HG02973 (cell line): ENCODE measurements around the gene FTO.

ENCODE experiments used
- ATAC-seq: cut with Tn5 transposase; IDR thresholded peaks from one replicate; pipeline ENCODE4 v1.9.1; 2021; ENCODE audit warnings: moderate library complexity; ENCODE audit not compliant: unreplicated experiment

Gene FTO

DNA sequence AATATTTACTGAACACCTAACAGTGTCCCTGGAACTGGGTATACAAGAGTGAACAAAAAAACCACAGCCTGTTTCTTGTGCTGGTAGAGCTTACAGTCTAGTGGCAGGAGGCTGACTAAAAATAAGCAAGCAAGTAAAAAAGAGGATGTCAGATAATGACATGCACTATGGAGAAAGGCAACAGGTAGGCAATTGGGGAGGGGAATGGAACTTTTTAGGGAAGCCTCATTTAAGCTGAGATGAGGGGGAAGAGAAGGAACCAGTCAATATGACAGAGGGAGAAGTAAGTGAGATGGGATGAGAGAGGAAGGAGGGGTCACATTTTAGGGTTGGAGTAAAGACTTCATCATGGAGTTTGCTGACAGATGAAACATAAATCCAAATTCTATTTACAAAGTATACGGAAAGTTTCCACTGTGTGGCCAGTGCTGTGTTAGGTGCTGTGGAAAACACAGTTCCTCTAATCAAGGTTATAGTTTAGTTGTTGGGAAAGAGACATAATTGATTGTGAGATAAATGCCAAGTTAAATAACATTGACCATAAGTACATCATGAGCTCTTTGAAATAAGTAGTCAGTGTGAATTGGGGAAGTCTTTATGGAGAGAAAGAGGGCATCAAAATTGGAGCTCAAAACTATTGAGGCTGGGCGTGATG lies 251.4 kb downstream of the FTO start:
- ATAC-seq: no peak

DNA sequence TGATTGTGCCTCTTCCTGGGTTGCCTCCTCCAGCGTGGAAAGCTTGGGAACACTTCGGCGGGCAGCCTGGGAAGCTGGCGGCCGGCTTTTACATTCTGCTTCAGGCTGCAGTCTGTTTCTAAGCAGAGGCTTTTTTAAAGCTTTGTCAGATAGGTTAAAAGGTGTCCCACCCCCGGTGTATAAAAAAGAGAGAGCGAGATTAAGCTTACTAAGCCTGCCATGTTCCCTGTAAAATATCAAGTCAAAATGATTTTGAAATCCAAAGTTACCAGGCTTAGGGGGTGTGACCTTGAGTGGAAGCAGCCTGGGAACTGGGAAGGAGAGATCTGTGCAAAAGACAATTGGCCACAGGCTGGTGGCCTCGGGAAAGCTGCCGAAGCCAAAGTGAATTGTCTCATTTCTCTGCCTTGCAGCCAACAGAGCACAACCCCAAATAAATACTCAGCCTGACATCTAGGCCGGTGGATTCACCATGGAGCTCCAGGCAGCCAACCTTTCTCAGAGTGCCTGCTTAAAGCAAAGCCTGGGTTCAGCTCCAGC lies 254.5 kb downstream of the FTO start:
- ATAC-seq: no peak

DNA sequence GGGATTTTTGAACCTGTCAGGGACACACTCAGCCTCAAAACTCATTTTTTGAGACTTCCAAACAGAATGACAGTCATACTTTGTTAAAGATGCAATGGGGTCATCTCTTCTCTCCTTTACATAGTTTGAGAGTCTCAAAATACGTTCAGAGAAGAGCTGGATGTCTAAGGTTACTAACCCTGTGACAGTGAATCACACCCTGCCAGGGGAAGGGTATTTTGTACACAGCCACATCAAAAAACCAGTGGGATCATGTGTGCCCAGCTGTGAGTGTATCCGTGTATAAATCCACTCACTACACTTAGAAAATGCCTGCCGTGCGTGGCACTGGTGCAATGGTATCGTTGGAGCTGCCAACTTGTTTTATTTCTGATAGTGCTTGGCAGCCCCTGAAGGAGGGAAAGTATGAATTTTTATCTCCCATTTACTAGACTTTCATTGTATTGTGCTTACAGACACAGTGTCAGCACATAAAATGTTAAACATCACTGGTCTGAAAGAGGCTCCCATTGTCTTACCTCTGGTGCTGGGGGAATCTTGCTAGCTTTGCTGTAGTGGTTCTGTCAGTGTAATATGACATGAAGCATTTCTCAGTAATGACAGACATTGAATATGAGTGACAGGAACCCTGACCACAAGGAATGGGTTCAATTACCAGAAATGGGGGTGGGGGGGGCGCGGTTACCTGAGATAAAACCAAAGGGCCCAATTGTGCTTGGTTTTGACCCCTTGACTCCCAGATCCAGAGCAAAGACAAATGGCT lies 256.3 kb downstream of the FTO start:
- no peak for ATAC-seq

DNA sequence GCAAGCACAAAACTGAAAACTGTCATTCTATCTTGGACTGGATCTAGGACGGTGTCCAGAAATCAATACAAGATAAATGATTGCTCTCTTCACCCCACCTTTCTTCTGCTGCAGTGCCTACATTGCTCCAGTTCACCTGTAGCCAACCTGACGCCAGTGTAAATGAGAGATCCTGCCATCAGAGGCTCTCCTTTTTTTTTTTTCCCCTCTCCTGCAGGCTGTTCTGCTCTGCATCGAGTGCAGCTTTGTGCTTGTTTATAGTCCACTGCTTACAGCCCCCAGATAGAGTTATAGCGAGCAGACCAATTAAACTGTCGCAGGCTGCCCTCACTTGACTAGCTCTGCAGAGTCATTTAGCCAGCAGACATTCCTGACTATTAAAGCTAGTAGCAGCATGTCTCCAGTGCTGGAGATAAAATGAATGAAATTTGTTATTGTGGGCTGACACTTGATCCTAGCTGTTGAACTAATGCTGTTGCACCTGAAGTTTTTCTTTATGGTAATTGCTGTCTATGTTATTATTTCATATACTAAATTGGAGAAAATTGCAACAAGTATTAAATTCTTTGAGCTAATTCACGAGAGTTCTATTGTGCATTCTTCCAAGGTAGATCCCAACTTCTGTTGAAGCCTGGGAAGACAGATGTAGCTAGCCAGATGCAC lies 257.1 kb downstream of the FTO start:
- ATAC-seq: no peak

DNA sequence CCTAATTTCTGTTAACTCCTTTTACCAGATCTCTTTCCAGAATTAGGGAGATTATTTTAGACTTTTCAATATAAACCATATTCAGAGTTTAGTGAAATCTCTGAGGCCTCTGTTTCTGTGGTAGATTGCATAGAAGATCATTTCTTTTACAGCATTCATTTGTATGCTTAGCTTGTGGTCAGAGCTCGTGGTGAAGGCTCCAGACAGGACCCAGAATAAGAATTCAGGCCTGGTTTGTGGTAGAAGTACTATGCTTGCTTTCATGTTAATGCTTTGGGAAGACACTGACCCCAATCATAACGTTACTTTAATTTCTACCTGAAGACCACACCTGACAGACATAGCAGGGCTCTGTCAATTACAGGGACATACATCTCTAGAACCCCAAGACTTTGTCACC lies 258.1 kb downstream of the FTO start:
- no peak for ATAC-seq

DNA sequence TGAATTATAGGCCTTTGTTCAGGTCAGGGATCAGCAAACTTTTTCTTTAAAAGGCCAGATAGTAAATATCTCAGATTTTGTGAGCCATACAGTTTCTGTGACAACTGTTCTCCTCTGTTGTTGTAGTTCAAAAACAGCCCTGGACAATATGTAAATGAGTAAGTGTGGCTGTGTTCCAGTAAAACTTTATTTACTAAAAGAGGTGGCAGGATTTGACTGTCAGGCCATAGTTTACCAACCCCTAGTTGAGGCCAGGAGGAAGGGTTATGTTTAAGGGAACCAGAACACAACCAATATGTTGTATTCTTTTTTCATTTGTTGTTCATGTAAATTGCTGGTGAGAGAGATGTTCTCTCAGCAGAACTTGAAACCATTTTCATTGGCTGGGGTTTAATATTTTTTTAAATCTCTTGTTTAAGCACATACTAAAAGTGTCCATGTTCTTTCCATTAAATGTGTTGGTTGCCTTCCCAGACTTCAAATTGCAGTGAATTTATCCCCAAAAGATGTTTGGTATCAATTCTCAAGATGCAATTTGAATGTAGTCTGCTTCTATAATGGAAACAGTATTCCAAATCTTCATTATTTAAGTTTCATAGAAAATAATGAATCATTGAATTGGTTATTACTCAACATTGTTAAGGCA lies 260.3 kb downstream of the FTO start:
- no peak for ATAC-seq

DNA sequence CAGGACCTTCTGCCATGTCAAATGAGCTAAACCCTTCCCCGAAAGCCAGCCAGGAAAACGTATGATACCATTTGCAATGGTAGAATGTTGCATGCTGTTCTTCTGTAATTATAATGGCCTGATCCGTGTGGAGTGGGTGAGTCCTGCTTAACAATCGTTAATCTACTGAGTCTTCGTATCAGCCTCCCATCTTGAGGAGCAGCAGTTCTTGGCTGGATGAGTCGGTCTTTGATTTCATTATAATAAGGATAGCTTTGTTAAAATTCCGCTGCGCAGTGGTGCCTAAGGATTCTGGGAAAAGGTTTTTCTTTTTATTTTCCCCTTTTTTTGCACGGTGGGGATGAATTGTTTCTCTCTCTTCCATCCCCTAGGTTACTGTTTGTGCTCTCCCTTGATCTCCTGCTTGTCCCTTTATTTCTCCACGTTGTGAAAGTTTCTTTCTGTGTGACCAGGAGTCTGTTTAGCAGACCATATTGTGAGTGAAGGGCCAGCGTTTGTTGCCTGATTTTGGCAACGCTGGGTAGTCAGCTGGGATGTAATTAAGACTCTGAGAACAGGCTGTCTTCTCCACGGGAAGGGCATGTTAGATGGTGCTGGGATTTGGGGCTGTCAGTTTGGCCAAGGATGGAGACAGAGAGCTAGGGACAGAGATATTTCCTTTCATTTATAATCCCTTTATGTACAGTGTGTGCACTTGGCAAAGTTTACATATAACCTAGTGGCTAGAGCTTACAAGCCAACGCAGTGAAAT lies 263.0 kb downstream of the FTO start:
- no peak for ATAC-seq

DNA sequence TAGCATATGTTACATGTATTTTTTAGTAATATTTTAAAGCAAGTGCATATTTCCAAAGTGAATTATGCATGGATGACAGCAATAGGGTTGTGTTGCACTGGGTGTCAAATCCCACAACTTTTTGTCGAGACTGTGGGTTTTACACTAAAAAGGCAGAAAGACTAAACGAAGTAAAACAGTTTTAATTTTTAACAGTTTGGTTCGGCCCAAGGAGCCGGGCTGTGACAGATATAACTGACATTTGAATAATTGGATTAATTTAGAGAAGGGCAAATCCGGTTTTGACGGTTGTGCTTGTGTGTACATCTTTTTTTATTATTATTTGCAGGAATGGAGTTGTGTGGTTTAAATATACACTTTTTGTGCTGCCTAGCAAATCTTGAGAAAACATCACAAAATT lies 263.6 kb downstream of the FTO start:
- no peak for ATAC-seq

DNA sequence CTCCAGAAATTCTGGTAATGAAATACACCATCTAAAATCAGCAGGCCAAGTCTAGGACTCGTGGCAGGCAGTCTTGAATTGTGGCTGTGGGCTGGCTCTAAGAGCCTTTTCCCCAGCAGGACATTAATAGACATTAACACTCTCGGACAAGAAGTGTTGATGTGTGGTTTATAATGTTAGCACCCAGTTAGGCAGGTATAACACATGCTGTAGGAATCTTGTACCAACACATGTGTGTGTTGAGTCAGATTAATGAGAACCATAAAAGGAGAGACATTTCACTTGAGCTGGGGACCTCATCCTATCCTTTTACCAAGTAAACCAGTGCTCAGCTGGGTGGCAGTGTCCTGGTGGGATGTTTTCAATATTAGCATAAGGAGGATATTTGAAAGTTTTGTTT lies 264.5 kb downstream of the FTO start:
- no peak for ATAC-seq

DNA sequence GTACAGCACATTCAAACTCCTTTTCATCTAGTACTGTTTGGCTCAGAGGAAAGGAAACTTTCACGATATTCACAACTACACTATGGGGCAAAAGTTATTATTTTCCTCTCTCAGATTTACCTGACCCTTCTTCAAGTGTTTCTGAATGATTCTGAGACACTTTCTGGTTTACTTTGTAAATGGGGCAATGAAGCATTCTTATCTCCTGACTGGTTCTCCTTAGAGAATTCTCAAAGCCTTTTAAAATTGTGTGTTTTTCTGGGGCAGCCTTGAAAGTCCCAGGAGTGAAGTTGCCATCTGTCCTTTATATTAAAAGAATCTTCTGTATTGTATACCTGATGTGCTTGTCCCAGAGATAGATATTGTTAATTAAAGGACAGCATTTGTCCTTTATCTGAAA lies 264.9 kb downstream of the FTO start:
- ATAC-seq: no peak

DNA sequence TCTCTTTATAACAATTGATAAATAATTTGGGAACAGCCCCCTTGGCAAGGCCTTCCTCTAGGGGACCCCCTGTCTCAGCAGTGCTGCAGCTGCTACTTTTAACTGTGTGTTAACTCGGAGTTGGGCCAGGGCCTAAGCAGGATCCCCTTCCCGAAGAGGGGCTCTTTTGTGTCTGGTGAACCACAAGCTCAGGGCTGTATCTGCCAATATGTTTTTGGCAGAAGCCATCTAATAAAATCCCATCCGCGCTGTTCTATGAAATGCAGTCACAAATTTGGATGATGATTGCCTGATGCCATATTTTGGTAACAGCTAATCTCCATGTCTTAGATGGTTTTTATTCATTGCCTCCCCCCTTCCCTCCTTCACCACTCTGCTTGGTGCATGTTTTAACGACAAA lies 267.7 kb downstream of the FTO start:
- no peak for ATAC-seq

DNA sequence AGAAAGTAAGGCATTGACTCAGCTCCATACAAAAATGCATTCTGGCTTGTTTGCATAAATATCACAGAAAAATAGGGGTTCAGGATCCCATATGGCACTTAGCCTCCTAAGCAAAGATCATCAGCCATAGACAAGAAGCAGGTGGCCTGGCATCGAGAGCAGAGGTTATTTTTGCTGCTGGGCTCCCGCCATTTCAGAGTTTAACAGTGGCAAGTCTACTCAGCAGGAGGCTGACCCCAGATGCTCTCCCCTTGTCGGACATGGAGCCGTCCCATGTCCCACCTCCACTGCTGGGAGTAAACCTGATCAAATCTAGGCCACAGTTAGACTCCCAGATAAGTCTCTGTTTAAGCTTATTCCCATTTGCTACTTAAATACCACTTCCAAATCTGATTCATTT lies 269.1 kb downstream of the FTO start:
- no peak for ATAC-seq

DNA sequence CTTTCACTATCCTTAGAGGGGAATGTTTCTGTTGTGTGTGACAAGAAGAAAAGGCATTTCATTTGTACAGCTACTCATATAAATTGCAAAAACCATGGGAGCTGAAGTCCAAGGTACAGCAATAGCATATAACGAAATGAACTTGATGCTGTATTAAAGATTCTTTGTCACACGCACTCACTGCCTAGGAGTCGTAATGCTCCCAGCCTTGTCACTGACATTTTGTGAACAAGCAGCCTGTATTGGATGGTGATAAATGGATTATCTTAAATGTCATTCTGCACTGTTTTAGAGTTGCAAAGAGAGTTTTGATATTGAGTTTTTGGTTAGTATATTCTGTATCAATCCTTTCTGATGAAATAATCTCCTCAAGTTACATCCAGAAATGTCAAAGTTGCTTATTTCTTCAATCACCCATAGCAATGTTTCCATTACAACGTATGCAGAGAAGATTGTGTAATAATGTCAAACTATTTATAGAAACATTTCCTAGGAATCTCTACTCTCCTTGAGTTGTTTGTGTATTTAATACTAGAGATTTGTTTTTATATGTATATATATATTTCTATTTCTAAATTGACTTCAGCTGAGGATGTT lies 270.6 kb downstream of the FTO start:
- ATAC-seq: no peak

DNA sequence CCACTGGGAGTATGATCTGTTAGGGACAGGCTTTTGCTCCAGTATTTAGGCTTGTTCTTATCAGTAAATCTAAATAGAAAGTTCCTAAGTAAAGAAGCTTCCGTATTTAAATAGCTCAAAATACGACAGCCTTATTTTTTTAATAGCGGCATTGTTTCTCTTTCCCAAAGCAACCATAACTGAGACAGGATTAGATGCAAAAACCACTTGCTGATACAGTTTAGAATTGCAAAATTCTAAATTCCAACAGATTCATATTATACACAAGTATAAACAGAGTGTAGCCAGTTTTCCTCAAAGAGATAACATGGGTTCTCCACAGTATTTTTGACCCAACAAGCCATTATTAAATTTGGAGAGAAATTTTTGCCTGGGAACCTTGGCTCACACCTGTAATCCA lies 276.7 kb downstream of the FTO start:
- no peak for ATAC-seq

DNA sequence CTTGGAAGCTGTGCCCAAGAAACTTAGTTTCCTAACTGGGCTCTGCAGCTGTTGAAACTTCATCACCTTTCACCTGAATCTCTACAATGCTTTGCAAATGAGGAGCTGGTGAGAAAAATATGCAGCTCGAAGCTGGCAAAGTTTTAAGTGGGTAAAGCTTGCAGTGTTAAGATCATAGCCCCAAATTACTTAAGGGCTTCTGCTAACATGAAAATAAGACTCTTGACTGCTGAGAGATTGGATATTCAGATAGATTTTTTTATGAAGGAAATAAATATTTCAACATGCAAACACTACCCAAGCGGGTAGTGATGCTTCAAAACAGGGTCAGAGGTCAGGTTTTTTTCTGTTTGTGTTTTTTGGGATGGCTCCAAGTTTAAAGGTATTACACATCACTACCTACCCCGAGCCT lies 278.7 kb downstream of the FTO start:
- no peak for ATAC-seq

DNA sequence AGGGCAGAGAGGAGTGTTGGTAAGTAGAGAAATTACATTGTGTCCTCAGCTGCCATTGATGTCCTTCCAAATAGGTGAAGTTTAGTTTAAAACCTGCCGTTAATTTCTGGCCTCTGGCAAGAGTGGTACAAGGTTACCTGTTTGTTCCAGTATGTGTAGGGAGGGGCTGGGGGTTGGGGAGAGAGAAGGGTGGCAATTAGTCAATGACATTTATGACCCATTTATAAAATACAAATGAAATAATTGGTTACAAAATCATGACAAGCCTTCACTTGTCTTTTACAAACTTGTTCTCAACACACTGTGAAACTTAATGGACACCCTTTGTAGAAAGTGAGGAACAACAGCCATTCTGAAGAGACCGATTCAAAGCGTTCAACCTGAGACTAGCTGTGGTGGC lies 281.0 kb downstream of the FTO start:
- no peak for ATAC-seq

DNA sequence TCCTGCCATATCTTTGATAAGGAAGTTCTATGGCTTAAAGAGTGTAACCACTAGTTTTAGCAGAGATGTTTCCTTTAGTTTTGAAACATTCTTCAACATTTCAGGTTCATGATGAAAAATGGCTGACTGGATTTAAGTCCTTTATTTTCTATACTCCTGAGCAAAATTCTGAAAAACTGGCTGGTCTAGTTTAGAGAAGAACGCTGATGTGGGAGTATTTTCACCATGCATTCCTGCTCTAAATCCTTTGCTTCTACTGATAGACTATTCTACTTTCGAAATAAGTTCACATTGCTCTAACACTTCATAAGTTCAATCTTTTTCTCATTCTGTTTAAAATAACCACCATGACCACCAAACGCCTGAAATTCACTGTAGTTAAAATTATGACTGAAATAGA lies 281.9 kb downstream of the FTO start:
- no peak for ATAC-seq

DNA sequence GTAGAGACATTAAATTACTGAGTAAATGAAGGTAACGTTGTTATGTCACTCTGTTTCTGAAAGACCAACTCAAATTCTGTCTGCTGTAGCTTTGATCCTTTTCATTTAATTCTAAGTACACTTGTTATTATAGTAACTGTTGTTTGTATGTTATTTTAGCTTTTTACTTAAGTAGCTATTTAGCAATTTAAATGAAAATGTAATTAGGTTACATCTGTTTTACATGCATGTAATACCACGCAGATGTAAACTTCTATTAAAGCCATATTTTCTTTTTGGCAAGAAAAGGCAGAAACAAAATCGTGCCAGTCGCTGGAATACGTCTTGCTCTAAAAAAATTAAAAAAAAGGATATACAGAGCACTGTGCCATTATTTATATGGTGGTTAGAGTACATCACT lies 282.8 kb downstream of the FTO start:
- no peak for ATAC-seq

DNA sequence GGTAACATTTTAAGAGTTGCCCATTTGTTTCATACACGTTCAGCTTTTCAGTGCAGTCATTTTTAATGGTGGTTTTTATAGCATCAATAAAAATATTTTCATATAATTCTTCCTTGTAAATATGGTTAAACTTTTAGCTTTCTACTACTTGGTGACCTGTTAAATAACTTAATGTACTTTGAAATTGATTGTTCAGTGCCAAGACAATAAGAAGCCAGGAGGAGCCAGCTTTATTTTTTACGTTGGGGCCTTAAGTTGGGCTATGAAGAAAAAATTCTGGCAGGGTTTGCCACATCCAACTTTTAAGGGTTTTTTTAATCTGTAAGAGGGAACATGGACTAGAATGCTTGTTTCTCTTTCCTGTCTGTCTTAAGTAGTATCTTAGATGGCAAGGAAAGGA lies 284.2 kb downstream of the FTO start:
- no peak for ATAC-seq

DNA sequence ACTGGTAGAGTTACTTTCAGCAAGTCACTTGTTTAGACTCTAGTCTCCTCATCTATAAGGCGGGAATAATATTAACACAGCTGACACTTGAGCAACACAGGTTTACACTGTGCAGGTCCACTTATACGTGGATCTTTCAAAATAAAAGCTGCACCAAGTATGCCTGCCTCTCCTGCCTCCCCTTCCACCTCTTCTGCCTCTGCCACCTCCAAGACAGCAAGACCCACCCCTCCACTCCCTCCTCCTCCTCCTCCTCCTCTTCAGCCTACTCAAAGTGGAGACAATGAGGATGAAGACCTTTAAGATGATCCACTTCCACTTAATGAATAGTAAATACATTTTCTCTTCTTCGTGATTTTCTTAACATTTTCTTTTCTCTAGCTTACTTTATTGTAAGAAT lies 285.6 kb downstream of the FTO start:
- no peak for ATAC-seq
